GM18526 (cell line): Measurements from ENCODE around the gene MAML3.

Experiments used
- POLR2A ChIP-seq: IDR thresholded peaks from 3 replicates; pipeline ENCODE4 v1.6.1; 2011; ENCODE audit not compliant: insufficient read length; ENCODE audit errors: extremely low read depth

Gene MAML3

GRCh38 chr4:139668036-139668435 lies 485.9 kb downstream of the MAML3 start:
- TF ChIP-seq POLR2A = no peak
